Measurements from ENCODE around the gene SCO1. TPM values are rescaled to one million over a fixed set of nuclear protein-coding genes. Genes with fewer than 3 reads are reported as not detected.

Gene SCO1
- total RNA-seq, 2 experiments from 2014 or later, result 19.9 to 24.5 TPM

Other genes starting within 250 kb of the SCO1 start
- not detected for gene MYH4, start 228.0 kb downstream of the SCO1 start, total RNA-seq
- gene MYH1, start 179.0 kb downstream of the SCO1 start, total RNA-seq, result not detected
- not detected for gene MYH2, start 147.9 kb downstream of the SCO1 start, total RNA-seq
- gene MYH3, start 40.2 kb downstream of the SCO1 start, total RNA-seq, result 1 to 10 TPM; 2.5 to 3.0 TPM
- 10 to 100 TPM; 15.3 to 15.4 TPM for gene ADPRM, start 61 bp upstream of the SCO1 start, total RNA-seq
- gene TMEM220, start 32.5 kb upstream of the SCO1 start, total RNA-seq, result under 1 TPM; 0.10 to 0.78 TPM
- not detected for gene TMEM238L, start 106.6 kb upstream of the SCO1 start, total RNA-seq
- not detected for gene PIRT, start 140.6 kb upstream of the SCO1 start, total RNA-seq